ENCODE data around the gene RGS21.

RGS21 gene, protein sequence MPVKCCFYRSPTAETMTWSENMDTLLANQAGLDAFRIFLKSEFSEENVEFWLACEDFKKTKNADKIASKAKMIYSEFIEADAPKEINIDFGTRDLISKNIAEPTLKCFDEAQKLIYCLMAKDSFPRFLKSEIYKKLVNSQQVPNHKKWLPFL

DNA sequence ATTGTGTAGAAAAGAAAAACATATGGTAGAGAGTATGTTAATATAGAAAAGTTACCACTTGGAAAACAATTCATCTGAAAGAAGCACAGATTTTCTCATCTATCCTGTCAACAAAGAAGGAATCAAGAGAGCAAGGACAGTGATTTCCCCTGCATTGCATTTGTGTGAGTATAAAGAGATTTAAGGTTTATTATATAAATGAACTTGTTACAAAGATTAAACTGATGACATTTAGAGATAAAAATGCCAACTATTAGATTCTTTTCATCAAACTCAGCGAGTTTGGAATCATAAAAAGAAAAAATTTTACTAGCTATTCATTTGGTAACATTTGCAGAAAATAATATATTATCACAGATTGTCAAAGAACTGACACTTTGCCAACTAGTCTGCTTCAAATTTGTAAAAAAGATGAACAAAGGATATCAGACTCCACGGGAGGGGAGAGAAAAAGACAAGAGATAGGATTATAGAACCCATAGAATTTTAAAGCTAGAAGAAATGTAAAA, at the start of gene RGS21:
RGS21 (plus strand) TSS at position 51 of the 509 bp plus-strand sequence. CDS start 26,045 bp downstream, outside the sequence.
- Histone ChIP-seq H3K4me1 (ENCODE audit: control insufficient read depth in 1 of 2, insufficient read depth in 1 of 2, low read depth in 1 of 2, low read length in 1 of 2) (peaks cover 0 to 18% of the 10 kb centered on the region in 2 experiments), H3K27me3 (no peaks in the 10 kb centered on the region), H3K9me3 (no peaks in the 10 kb centered on the region), H3K36me3 (no peaks in the 10 kb centered on the region), H3K27ac (no peak within 1 kb of the TSS), H3K4me3 (ENCODE audit: low read depth in 1 of 2, low read length in 1 of 2) (no peak within 1 kb of the TSS)
- TF ChIP-seq, protein P1, sequence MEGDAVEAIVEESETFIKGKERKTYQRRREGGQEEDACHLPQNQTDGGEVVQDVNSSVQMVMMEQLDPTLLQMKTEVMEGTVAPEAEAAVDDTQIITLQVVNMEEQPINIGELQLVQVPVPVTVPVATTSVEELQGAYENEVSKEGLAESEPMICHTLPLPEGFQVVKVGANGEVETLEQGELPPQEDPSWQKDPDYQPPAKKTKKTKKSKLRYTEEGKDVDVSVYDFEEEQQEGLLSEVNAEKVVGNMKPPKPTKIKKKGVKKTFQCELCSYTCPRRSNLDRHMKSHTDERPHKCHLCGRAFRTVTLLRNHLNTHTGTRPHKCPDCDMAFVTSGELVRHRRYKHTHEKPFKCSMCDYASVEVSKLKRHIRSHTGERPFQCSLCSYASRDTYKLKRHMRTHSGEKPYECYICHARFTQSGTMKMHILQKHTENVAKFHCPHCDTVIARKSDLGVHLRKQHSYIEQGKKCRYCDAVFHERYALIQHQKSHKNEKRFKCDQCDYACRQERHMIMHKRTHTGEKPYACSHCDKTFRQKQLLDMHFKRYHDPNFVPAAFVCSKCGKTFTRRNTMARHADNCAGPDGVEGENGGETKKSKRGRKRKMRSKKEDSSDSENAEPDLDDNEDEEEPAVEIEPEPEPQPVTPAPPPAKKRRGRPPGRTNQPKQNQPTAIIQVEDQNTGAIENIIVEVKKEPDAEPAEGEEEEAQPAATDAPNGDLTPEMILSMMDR (IDR thresholded peaks at IDR 0.05) = no peak

DNA sequence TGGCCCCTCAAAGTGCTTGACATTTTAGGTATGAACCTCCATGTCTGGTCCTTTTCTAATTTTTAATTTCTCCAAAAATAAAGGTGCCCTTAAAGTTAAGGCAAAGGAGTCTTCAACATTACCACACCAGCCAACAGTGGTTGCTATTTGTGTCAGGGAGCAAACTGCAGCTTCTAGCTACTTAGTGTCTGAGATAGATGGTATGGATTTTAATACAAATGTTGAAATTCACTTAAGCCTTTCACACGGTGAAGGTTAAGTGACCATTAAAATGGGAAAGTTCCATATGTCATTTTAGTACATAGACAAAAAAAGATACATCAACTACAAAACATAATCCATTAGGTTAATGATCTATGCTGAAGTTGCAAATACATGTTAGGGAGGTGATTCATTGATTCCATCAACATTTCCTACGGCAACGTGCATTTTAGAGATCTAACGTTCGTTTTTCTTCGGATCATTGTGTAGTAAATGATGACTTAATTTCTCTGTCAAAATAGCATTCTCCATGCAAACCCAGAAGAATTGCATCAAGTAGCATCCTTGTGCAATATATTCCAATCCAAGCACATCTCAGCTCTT, 48.2 kb upstream of the RGS21 start:
- Histone ChIP-seq H3K9me3 (no peaks in the 10 kb centered on the region), H3K4me3 (ENCODE audit: low read depth in 1 of 2, low read length in 1 of 2) (no peak overlapping the region), H3K27me3 (no peaks in the 10 kb centered on the region), H3K36me3 (no peaks in the 10 kb centered on the region), H3K27ac (no peak overlapping the region), H3K4me1 (ENCODE audit: control insufficient read depth in 1 of 2, insufficient read depth in 1 of 2, low read depth in 1 of 2, low read length in 1 of 2) (no peaks in the 10 kb centered on the region)
- TF ChIP-seq, protein P1 (IDR thresholded peaks at IDR 0.05) = no peak

DNA sequence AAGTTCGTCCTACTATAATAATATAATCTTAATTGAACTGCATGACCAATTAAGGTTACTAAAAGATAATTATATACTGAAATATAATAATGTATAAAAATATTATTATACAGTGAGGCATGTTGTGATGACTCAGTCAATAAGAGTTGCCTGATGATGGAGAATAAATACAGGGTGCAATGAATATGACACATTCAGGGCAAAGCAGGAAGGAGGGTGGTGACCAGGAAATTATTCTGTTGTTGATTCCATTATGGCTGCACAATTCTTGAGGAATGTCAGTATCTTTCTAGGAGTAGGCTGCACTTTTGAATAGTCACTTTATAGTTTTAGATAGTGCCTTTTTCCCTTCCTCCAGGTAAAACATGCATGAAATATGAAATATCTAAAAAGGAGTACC, 46.4 kb upstream of the RGS21 start:
- H3K27me3 ChIP-seq = no peaks in the 10 kb centered on the region
- TF ChIP-seq, protein P1 (IDR thresholded peaks at IDR 0.05) = no peak
- H3K4me3 ChIP-seq (ENCODE audit: low read depth in 1 of 2, low read length in 1 of 2) = no peak overlapping the region
- H3K36me3 ChIP-seq = no peaks in the 10 kb centered on the region
- H3K27ac ChIP-seq = no peak overlapping the region
- H3K4me1 ChIP-seq (ENCODE audit: control insufficient read depth in 1 of 2, insufficient read depth in 1 of 2, low read depth in 1 of 2, low read length in 1 of 2) = no peaks in the 10 kb centered on the region
- no peaks in the 10 kb centered on the region for H3K9me3 ChIP-seq

DNA sequence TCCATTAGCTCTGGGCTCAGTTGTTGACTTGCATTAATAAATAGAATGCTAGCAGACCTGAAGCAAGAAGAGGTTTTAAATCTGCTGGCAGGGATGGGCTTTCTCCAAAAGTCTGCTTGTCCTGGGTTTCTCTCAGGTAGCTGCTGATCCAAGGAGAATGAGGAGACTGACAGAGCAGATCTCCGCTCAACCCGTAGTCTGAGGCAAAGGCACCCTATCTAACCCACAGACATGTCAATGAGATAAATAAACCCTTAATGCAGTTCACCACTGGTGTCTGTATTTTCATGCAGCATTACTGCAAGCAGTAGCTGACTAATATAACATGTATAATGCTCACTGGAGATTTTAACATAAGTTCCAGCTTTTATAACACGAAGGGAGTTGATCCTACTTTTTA, 44.1 kb upstream of the RGS21 start:
- Histone ChIP-seq H3K4me3 (ENCODE audit: low read depth in 1 of 2, low read length in 1 of 2) (no peak overlapping the region), H3K27ac (no peak overlapping the region), H3K27me3 (no peaks in the 10 kb centered on the region), H3K36me3 (no peaks in the 10 kb centered on the region), H3K4me1 (ENCODE audit: control insufficient read depth in 1 of 2, insufficient read depth in 1 of 2, low read depth in 1 of 2, low read length in 1 of 2) (no peaks in the 10 kb centered on the region), H3K9me3 (no peaks in the 10 kb centered on the region)
- TF ChIP-seq, protein P1 (IDR thresholded peaks at IDR 0.05) = no peak

DNA sequence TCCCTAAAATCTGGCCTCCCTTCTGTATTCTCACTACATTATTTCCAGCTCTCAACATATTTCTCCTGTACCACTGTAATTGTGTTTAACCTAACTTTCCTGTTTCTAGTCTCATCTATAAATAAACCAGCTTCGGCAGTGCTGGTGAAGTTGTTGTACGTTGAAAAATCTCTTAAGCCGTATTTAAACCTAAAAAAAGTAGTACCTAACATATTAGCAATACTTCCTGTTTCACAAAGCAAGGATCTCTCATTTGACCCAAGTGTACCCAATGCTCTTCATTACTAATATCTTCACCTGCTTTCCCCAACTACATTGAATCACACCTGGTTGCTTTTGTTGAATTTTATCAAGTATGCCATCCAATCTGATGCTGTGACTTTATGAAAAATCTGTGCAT, 42.2 kb upstream of the RGS21 start:
- Histone ChIP-seq H3K9me3 (no peaks in the 10 kb centered on the region), H3K4me3 (ENCODE audit: low read depth in 1 of 2, low read length in 1 of 2) (no peak overlapping the region), H3K27ac (no peak overlapping the region), H3K4me1 (ENCODE audit: control insufficient read depth in 1 of 2, insufficient read depth in 1 of 2, low read depth in 1 of 2, low read length in 1 of 2) (no peaks in the 10 kb centered on the region), H3K27me3 (no peaks in the 10 kb centered on the region), H3K36me3 (no peaks in the 10 kb centered on the region)
- TF ChIP-seq, protein P1 (IDR thresholded peaks at IDR 0.05) = no peak

All from neutrophil (primary cell).